ACHN (cell line): ENCODE measurements around the gene MYF6.
"Not testable (repeated sequence)": the region's sequence is repeated elsewhere in the genome, so short reads cannot be mapped to it uniquely, and the experiment has no call there.

ENCODE experiments used
- DNase-seq: peaks from one replicate; pipeline ENCODE4 v3.0.0-alpha.2; 2015
- in situ Hi-C: cut with HindIII; loops from 2 replicates; pipeline ENCODE4 v1.10.0; 2017; ENCODE audit warnings: low sequenced_read_pairs, low pct_ligation_motif_present, low pct_unique_long_range_greater_than_20kb

The MYF6 gene

DNA sequence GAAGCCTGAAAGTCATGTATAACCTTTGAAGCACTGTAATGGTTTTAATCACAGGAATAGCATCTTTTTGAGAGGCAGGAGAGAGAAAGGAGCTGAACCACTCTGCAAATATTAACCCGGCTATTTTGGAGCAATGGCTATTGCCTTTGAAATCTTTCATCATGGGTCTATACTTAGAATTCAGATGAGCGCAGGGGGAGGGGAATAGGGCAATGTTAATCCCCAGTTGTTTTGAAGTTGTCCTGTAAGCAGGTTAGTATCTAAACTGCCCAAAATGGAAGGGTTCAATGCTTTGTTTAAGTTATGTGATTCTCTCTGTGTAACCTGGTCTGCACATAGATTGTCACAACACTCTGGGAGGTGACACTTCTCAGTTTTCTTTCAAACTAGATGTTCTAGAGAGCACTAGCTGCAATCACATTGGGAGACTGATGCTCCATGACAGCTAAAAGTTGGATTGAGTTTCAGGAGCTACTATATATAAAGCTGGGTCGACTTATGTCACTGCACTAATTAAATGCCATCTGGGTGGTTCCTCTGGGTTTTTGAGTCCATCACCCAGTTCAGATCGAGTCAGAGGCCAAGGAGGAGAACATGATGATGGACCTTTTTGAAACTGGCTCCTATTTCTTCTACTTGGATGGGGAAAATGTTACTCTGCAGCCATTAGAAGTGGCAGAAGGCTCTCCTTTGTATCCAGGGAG lies at the start of gene MYF6:
Gene MYF6 (plus strand): TSS at position 509 of the 704 bp plus-strand sequence. CDS start 86 bp downstream, at position 595.
- in situ Hi-C loops = no loop called here
- no peak for DNase-seq

DNA sequence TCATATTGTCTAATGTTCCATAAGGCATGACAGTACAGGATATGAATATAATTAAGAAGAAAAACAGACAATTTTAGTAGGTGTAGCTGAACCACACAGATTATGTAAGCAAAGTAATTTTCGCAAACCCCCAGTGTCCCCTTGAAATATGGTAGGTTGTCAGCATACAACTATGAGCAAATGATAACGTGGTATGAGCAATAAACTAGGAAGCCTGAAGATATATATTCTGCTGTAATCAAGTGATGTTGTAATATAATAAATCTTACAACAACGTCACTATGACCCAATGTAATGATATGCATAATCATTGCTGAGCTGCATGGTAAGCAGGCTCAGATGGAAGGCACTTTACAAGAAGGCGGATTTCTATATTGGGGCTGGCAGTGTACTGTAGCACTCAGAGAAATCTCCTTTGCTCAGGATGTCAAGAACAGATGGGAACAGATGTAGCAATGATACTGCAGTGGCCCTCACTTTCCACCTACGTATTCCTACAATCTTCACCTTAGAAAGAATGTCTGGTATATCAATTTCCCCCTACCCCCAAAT lies 47.8 kb upstream of the MYF6 start:
- in situ Hi-C loops = no loop called here
- DNase-seq = no peak

DNA sequence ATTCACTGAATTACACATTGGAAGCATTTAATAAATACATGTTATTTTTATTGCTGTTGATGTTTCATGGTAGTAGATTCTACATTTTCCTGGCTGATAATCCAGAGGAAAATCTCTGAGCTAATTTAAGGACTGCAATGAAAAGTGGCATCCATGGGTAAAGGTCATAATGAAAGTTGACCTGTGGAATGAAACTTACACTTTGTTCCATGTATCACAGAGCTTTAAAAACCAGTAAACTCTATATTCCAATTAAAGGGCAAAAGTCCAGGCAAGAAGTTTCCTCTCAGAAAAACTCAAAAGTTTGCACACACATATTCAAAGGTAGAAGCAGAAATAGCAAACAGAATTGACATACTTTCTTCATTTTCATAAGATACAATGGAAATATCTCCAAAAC lies 44.8 kb upstream of the MYF6 start:
- in situ Hi-C loops = no loop called here
- no peak for DNase-seq

DNA sequence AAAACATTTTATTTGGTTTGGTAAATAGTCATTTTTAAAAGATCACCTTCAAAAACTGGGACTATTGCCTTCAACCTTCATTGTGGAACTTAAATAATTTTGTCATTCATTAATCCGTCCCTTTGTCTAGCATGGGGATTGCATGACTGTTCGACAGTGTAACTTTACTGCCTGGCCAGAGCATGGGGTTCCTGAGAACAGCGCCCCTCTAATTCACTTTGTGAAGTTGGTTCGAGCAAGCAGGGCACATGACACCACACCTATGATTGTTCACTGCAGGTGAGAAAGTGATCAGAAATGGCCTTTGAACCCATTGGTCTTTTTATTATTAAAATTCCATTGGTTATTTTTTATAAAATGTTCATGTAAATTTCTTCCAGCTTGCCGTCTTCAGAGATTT lies 37.2 kb upstream of the MYF6 start:
- no peak for DNase-seq
- in situ Hi-C loops = no loop called here

DNA sequence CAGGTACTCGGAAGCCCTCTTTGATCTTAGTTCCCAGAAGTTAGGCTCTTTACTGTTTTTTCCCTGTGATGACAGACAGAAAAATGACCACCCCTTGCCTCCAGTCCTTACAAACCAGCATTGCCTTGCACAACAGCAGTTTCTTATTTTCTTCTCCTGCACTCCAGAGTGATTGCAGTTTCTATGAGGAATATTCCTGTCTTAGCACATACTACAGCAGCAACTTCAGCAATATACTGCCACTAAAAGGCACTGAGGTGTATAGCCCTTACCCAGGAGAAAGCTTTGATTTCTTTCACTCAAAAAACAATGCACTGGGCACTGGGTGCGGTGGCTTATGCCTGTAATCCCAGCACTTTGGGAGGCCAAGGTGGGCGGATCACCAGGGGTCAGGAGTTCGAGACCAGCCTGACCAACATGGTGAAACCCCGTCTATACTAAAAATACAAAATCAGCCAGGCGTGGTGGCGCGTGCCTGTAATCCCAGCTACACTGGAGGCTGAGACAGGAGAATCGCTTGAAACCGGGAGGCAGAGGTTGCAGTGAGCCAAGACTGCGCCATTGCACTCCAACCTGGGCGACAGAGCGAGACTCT lies 31.3 kb upstream of the MYF6 start:
- DNase-seq, in situ Hi-C loops: not testable (repeated sequence)

DNA sequence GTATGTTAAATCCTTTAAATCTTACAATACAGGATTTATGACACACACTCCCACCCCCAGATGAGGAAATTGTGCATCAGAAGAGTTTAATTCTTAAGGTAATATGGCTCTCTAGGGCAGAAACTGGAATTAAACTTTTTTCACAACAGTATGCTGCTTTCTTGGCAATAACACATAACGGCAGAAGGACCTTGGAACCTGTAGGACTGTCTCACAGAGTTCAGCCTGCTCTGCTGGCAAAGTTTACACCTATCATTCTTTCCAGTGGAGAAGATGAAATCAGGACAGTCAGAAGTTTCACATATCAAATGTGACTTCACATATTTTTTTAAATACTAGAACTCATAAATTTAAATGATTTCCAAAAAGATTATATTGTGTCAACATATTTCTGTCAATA lies 30.6 kb upstream of the MYF6 start:
- DNase-seq = no peak
- in situ Hi-C loops = no loop called here

DNA sequence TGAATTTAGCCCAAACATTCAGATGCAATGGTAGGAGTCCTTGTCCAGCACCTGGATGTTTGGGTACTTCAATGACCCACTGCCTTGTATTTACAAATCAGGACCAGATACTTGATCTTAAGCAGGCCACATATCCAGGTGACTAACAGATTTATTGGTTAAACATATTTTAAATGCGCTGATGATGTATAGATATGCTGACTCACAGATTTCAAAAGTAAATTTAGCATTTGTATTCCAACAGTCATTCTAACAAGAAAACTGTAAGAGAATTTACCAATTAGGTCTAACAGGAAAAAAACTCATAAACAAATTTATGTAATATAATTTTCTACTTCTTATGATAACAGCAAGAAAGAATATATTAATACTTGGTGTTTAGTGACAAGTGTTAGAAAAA lies 29.4 kb upstream of the MYF6 start:
- DNase-seq = no peak
- in situ Hi-C loops = no loop called here

DNA sequence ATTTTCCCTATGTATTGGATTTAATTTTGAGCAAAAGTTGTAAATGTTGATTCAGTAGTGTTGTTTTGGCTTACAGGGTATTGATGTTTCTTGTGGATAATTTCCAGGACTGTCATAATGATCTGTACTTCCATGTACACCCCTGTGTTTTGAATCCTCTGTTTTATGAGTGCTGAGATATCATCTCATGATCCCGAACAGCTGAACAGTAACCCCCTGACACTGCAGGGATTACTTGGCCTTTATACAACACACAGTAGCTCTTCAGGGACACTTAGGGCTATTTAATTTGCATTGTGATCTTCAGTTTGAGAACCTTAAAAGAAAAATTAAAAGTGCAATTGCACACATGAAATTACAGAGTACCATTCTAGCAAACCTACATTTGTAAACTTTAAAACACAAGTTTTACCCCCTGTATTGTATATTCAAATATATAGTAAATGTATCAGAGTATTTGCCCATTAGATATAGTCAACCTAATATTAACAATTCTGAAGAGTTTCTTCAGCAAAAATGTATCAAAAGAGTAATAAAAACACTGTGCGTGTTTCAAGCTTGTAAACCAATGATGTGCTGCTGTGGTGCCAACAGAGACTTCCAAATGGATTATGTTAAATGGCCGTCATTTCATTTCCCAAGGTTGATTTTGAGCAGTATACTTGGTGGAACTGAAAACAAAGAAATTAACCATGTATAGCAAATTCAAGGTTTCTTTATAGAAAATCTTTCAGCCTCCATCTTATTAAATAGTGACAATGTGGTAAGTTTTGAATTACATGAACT lies 27.9 kb upstream of the MYF6 start:
- in situ Hi-C loops = no loop called here
- no peak for DNase-seq

DNA sequence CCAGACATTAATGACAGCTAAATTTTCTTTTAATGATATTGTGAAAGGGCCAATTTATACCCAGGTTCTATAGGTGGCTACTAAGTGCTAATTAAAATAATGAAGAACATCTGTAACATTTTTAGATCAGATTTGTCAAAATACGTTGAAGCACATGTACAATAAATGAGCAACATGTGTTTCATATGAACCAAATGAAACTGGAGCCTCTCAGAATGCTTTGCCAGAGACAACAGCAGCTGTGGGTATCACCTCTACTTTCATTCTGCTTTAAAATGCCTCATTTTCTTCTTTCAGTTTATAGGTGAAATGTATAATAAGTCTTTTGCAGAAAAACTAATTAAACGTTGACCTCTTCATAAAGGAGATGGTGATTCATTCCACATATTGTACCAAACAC lies 26.1 kb upstream of the MYF6 start:
- in situ Hi-C loops = no loop called here
- DNase-seq = no peak

DNA sequence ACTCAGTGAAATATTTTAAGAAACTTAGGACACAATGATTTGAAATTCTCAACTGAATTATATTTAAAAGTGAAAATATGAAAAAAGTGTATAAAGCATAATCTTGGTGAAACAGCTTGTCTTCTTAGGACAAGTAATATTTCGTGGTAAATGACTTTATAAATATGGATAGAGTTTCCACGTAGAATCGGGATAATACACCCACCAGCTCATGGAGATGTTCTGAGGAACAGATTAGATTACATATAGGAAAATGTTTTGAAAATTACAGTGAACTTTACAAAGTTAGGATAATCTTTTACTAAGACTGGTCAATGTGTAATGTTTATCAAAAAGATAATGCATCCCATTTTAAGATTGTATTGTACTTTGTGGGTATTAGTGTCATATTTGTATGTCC lies 25.6 kb upstream of the MYF6 start:
- no peak for DNase-seq
- in situ Hi-C loops = no loop called here

DNA sequence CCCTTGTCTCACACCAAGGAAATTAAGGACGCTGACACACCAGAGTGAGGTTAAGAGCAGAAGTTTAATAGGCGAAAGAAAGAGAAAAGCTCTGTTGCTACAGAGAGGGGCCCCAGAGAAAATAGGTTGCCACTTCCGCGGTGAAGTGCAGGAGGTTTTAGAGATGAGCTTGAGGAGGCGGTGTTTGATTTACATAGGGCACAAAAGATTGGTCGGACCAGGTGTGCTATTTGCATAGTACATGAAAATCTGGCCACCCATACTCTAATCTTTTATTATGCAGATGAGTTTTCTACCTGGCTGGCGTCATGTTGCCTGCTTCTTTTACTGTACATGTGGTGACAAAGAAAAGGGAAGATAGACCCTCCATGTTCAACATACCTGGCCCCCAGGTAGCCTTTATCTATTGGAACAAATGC lies 23.3 kb upstream of the MYF6 start:
- in situ Hi-C loops = no loop called here
- no peak for DNase-seq

DNA sequence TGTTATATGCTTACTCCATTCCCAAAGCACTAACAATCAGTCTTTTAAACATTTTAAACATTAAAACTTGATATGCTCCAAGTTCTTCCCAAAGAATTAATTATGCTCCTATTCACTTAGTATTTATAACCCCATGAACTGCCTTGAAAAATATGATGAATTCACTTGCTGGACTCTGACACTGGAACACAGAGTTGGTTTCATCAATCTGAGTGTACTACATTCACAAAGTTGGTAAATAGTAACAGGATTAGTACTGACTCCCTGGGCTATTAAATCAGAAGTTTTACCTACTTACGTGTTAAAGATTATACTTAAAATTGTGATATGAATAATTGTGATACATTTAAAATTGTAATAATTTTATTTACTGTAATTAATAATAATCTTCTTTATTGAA lies 17.3 kb upstream of the MYF6 start:
- in situ Hi-C loops = no loop called here
- DNase-seq = no peak

DNA sequence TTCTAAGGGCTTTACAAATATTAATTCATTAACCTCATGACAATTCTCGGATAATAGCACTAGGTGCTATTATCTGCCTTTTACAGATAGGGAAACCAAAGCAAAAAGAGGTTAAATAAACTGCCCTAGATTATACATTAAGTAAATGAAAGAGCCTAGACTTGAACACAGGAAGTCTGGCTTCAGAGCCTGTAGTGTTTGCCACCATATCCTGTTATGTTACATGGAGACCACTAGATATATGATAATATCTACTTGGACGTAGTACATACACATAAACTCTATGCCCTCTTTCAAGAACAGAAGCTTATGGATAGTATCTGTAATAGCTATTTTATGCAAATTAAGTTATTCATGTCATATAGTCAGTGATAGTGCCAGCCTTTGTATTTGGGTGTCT lies 16.9 kb upstream of the MYF6 start:
- no peak for DNase-seq
- in situ Hi-C loops = no loop called here

DNA sequence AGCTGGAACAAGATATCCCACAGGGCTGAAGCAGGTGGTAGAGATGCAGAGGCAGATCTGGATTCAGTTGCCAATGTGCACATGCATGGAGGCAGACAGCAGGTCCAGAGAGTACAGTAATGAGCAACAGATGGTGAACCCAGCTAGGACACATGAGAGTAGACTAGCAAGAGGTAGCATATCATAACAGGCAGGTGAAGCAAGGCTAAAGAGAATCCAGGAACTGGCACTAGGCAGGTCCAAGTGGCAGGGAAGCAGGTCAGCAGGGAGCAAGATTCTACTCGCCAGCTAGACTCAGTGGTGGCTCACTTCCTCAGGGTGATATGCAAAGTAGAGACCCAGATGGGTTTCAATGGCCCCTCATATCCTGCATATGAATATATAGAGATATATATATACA lies 15.3 kb upstream of the MYF6 start:
- in situ Hi-C loops = no loop called here
- no peak for DNase-seq

DNA sequence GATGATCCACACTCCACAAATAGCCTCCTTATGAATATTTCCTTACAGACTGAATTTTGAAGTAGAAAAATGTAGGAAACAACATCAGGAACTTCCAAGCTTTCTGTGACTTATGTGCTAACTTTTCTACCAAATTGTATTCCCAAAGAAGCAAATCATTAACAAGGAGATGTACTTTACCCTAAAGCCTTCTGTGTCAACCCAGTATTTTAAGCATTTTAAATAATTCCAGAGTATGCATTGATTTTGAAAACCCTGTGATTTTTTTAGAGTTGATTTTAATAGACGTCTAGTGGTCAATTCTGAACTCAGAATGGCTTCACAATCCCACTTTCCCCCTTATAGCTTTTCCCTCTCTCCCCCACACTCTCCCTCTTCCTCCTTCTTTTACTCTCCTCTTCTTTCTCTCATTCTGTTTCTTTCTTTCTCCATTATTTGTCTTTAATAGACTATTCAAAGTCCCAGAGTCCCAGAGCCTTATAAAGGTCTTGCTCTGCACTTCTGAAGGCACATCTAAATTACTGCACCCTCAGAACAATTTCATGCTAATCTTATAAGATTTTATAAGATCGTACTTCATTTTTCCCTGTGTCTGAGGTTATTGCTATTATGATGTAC lies 10.1 kb upstream of the MYF6 start:
- in situ Hi-C loops = no loop called here
- no peak for DNase-seq

DNA sequence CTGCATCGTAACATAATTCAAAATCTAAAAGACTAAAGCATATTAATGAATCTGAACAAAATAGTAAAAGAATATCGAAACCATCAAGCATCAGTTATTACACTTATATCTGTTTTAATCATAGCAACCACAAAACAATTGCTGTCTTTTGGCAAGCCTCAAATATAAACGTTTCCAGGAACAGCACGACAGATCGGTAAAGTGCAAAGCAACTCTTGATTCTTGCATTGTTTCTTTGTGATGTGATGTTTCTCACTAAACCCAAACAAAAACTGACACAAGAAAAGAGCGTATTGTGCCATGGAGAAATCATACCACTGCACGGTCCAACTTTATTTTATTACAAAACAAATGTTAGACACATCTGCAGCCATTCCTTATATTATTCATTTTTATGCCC lies 9.2 kb upstream of the MYF6 start:
- in situ Hi-C loops = no loop called here
- no peak for DNase-seq

DNA sequence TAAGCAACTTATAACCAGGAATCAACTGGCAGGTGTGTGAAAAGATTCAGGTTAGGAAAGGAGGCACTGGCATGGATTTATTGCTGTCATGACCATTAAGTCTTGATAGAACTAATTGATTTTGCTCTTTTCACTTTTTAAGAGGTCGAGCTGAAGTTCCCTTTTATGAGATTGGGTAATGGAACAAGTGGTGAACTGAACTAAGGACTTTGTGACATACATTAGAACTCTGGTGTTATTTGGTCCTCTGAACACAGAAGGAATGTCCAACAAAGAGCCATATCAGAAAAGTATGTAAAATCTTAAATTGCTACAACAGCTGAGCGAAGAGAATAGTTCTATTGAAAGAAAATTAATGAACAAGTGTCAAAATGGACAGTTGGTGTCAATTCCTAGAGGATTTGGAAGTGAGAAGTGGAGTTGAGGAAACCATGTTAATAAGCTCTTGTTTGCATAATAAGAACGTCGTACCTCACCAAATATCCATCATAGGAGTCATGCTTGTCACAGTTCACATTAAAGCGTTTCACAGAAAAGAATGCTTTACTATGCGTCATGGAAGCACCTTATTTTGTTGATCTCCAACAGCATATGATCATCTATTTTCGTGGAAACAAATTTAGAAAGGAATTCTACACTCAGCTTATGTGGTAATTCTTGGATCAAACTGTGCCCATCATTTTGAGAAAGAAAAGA lies 8.4 kb upstream of the MYF6 start:
- in situ Hi-C loops = no loop called here
- no peak for DNase-seq

DNA sequence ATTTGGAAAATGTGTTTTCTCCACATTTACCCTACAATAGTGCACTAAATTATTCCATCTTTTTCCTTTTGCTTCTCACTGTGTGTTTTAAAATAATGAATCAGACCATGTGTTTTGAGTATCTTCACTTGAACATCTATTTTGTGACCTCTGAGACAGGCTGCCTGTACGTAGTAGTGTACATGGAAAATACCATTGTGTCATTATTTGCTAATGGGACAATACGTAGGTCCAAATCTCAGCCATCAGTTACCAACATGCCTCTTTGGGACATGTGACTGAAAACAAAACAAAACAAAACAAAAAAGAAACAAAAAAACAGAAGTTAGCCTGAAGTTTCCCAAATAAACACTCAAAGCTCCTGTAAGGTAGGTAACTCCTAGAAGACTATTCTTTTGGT lies 7.1 kb upstream of the MYF6 start:
- no peak for DNase-seq
- in situ Hi-C loops = no loop called here

DNA sequence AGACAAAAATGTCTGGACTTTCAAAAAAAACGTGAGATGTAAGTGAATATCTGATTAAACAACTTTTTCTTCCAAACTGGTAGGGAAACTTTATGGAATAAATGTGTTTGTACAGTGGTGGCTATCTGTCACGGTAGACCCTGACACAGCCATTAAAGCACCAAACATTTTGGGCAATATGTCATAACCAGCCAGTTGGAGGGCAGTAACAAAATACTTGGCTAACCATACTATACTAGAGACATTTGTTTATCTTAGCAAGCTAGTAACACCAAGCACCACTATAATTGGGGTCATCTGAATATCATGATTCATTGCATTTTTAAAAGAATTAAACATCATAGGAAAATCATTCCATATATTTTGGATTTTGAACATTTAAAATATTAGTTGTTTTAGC lies 6.0 kb upstream of the MYF6 start:
- DNase-seq = no peak
- in situ Hi-C loops = no loop called here
